Trophoblast cell (in vitro differentiated cells and primary cell): ENCODE measurements around the gene BFSP2.

Source experiments
- DNase-seq, 2 donors: peaks; one replicate each; pipeline ENCODE4 v3.0.0-alpha.2; 2016
- H2AFZ ChIP-seq: 2 replicates; pipeline ENCODE4 v1.6.1; 2013; ENCODE audit warnings: low read length, moderate library complexity, mild to moderate bottlenecking; ENCODE audit not compliant: insufficient read depth, poor library complexity
- H2AK5ac ChIP-seq: 2 replicates; pipeline ENCODE4 v1.6.1; 2013; ENCODE audit warnings: mild to moderate bottlenecking, low read length
- H2BK120ac ChIP-seq: 2 replicates; pipeline ENCODE4 v1.6.1; 2013; ENCODE audit warnings: low read length, mild to moderate bottlenecking, moderate library complexity; ENCODE audit not compliant: insufficient read depth, poor library complexity
- H2BK12ac ChIP-seq: 2 replicates; pipeline ENCODE4 v1.6.1; 2013; ENCODE audit warnings: mild to moderate bottlenecking, low read length, moderate library complexity
- H2BK5ac ChIP-seq: 2 replicates; pipeline ENCODE4 v1.6.1; 2013; ENCODE audit warnings: low read length, low read depth, moderate library complexity, mild to moderate bottlenecking; ENCODE audit not compliant: poor library complexity
- H3K14ac ChIP-seq: 2 replicates; pipeline ENCODE4 v1.6.1; 2013; ENCODE audit warnings: mild to moderate bottlenecking, low read length
- H3K18ac ChIP-seq: 2 replicates; pipeline ENCODE4 v1.6.1; 2013; ENCODE audit warnings: mild to moderate bottlenecking, low read length
- H3K23ac ChIP-seq: 2 replicates; pipeline ENCODE4 v1.6.1; 2013; ENCODE audit warnings: low read length
- H3K27ac ChIP-seq: 2 replicates; pipeline ENCODE4 v1.5.1; 2013; ENCODE audit warnings: low read depth, mild to moderate bottlenecking, inconsistent platforms, low read length, moderate library complexity
- H3K27me3 ChIP-seq: 2 replicates; pipeline ENCODE4 v1.6.1; 2013; ENCODE audit warnings: inconsistent platforms, mild to moderate bottlenecking, low read length, moderate library complexity; ENCODE audit not compliant: insufficient read depth
- H3K36me3 ChIP-seq, 2 experiments: 1 replicate in 1 of 2; 2 replicates in 1 of 2; pipeline ENCODE4 v1.6.1; 2013; ENCODE audit warnings: low read length in 2 of 2, mild to moderate bottlenecking in 2 of 2, moderate library complexity in 1 of 2; ENCODE audit not compliant: insufficient read depth in 2 of 2, control insufficient read depth in 1 of 2
- H3K4ac ChIP-seq: 2 replicates; pipeline ENCODE4 v1.6.1; 2013; ENCODE audit warnings: low read depth, mild to moderate bottlenecking, low read length, moderate library complexity
- H3K4me1 ChIP-seq, 2 experiments: 1 replicate in 1 of 2; 2 replicates in 1 of 2; pipeline ENCODE4 v1.6.1; 2013; ENCODE audit warnings: low read length in 2 of 2, mild to moderate bottlenecking in 2 of 2, moderate library complexity in 1 of 2; ENCODE audit not compliant: insufficient read depth in 2 of 2, control insufficient read depth in 1 of 2
- H3K4me2 ChIP-seq: 2 replicates; pipeline ENCODE4 v1.6.1; 2013; ENCODE audit warnings: inconsistent platforms, mild to moderate bottlenecking, low read length, moderate library complexity
- H3K4me3 ChIP-seq: 2 replicates; pipeline ENCODE4 v1.5.1; 2013; ENCODE audit warnings: mild to moderate bottlenecking, low read depth, low read length, inconsistent platforms
- H3K79me1 ChIP-seq: one replicate; pipeline ENCODE4 v1.6.1; 2013; ENCODE audit warnings: low read length
- H3K79me2 ChIP-seq: 2 replicates; pipeline ENCODE4 v1.6.1; 2013; ENCODE audit warnings: low read length, mild to moderate bottlenecking; ENCODE audit not compliant: control insufficient read depth, insufficient read depth, poor library complexity
- H3K9ac ChIP-seq: 2 replicates; pipeline ENCODE4 v1.6.1; 2013; ENCODE audit warnings: mild to moderate bottlenecking, low read length
- H3K9me3 ChIP-seq: 2 replicates; pipeline ENCODE4 v1.6.1; 2013; ENCODE audit warnings: low read depth, mild to moderate bottlenecking, control low read depth, inconsistent platforms, low read length; ENCODE audit not compliant: insufficient read depth
- H4K12ac ChIP-seq: 2 replicates; pipeline ENCODE4 v1.6.1; 2013; ENCODE audit warnings: low read depth, mild to moderate bottlenecking, low read length, moderate library complexity
- H4K8ac ChIP-seq: 2 replicates; pipeline ENCODE4 v1.6.1; 2013; ENCODE audit warnings: low read depth, mild to moderate bottlenecking, low read length, moderate library complexity
- H4K91ac ChIP-seq: one replicate; pipeline ENCODE4 v1.6.1; 2013; ENCODE audit warnings: low read depth, mild to moderate bottlenecking, low read length, moderate library complexity
- WGBS: extraction: QIAGEN DNeasy Blood & Tissue Kit; methylation state at CpG from one replicate; pipeline ENCODE4 v1.1.7; 2013; ENCODE audit warnings: missing lambda C conversion rate; ENCODE audit not compliant: insufficient read length, insufficient coverage; ENCODE audit errors: extremely low coverage; 5-methylcytosine and 5-hydroxymethylcytosine counted together

BFSP2 gene

DNA sequence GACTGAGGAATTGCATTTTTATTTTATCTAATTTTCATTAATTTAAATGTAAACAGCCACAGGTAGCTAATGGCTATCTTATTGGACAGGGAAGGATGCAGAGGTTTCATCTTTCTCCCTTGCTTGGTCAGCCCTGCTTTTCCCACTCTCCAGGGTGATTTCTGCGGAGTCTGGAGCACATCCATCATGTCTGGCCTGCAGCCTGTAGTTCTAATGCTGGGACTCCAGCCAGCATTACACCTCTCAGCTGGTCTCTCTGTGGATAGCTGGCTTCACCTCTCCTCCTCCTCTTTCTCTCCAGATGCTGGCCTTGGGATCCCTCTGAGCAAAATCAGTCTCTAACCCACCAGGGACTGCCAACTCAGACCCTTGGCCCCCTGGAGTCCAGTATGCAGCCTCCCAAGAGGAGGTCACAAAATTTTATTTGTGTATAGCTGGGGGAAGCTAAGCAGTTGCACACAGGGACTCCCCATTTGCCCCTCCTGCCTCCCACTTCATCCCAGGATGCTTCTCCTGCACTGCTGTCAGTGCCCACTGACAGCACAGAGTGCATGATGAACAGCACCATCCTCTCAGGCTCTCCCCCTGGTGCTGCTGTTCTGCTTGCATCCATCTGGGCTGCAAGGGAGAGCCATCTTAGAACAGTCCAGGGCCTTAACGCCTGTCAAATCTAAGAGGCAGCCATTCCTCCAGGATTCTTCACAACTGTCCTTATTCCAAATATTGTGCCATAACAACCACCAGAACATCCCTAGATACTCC, 1.7 kb downstream of the BFSP2 start:
- DNase-seq, result no peak
- Histone ChIP-seq H3K27ac (no peak overlapping the region), H4K91ac (no peak overlapping the region), H3K23ac (no peak overlapping the region), H3K9me3 (no peaks in the 10 kb centered on the region), H3K4ac (no peak overlapping the region), H2BK5ac (no peak overlapping the region), H3K18ac (no peak overlapping the region), H3K14ac (no peak overlapping the region), H2BK120ac (no peak overlapping the region), H2AK5ac (no peak overlapping the region), H2BK12ac (no peak overlapping the region), H3K4me3 (no peak overlapping the region), H3K79me1 (no peaks in the 10 kb centered on the region), H3K4me2 (no peak overlapping the region), H4K12ac (no peak overlapping the region), H3K79me2 (no peaks in the 10 kb centered on the region), H3K4me1 (no peaks in the 10 kb centered on the region), H3K9ac (no peak overlapping the region), H4K8ac (no peak overlapping the region), H3K36me3 (no peaks in the 10 kb centered on the region), H3K27me3 (no peaks in the 10 kb centered on the region), H2AFZ (no peak overlapping the region)
- no CpG with 5 or more reads among the region's 2 CpGs for WGBS

DNA sequence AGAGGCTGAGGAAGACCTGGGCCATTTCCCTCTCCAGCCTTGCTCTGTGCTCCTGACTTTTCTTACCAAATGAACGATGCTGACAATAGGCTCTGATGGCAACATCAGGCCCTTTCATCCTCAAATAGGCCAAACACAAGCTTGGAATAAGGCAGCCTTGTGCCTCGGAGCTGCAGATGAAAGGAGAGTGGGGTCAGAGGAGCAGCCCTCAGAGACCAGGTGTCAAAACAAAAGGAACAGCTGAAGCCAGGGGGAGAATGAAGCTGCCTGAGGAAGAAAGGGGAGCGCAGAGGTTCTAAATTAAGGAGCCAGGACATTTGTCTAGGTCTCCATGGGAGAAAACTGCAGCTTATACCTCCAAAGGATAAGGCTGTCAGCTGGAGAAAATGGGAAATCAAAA, 5.1 kb downstream of the BFSP2 start:
- Histone ChIP-seq H2BK5ac (no peak overlapping the region), H3K79me2 (no peaks in the 10 kb centered on the region), H3K4me3 (no peak overlapping the region), H2AK5ac (no peak overlapping the region), H3K27ac (no peak overlapping the region), H4K8ac (no peak overlapping the region), H2BK12ac (no peak overlapping the region), H3K9me3 (no peaks in the 10 kb centered on the region), H3K14ac (no peak overlapping the region), H2AFZ (no peak overlapping the region), H3K27me3 (no peaks in the 10 kb centered on the region), H3K4ac (no peak overlapping the region), H3K4me2 (no peak overlapping the region), H2BK120ac (no peak overlapping the region), H4K12ac (no peak overlapping the region), H3K23ac (no peak overlapping the region), H3K4me1 (no peaks in the 10 kb centered on the region), H3K18ac (no peak overlapping the region), H3K9ac (no peak overlapping the region), H3K36me3 (no peaks in the 10 kb centered on the region), H3K79me1 (no peaks in the 10 kb centered on the region), H4K91ac (no peak overlapping the region)
- no peak for DNase-seq
- no CpG with 5 or more reads among the region's 3 CpGs for WGBS

DNA sequence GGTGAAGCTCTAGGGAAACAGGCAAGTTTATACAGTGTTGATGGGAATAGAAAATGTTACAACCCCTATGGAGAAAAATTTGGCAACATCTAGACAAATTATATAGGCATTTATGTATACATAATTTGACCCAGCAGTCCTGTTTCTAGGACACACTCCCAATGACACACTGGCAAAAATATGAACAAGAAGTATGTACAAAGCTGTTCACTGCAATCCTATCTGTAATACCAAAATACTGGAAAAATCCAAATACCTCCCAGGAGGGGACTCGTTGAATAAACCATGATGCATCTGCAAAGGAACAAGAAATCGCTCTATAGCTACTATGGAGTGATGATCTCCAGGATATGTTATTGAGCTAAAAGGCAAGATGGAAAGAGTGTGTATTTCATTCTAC, 8.5 kb downstream of the BFSP2 start:
- Histone ChIP-seq H3K9me3 (peaks cover 1% of the 10 kb centered on the region), H3K36me3 (no peaks in the 10 kb centered on the region), H3K79me1 (peaks cover 4% of the 10 kb centered on the region), H4K12ac (no peak overlapping the region), H2BK5ac (no peak overlapping the region), H3K23ac (no peak overlapping the region), H4K91ac (no peak overlapping the region), H3K4ac (no peak overlapping the region), H3K4me1 (peaks cover 5 to 11% of the 10 kb centered on the region in 2 experiments), H2AFZ (no peak overlapping the region), H2BK12ac (no peak overlapping the region), H3K27ac (no peak overlapping the region), H2BK120ac (no peak overlapping the region), H3K9ac (no peak overlapping the region), H3K4me2 (no peak overlapping the region), H2AK5ac (no peak overlapping the region), H3K79me2 (no peaks in the 10 kb centered on the region), H3K27me3 (no peaks in the 10 kb centered on the region), H4K8ac (no peak overlapping the region), H3K18ac (no peak overlapping the region), H3K4me3 (no peak overlapping the region), H3K14ac (no peak overlapping the region)
- peak; percentile 63 to 93 for DNase-seq
- no CpG with 5 or more reads among the region's 2 CpGs for WGBS

DNA sequence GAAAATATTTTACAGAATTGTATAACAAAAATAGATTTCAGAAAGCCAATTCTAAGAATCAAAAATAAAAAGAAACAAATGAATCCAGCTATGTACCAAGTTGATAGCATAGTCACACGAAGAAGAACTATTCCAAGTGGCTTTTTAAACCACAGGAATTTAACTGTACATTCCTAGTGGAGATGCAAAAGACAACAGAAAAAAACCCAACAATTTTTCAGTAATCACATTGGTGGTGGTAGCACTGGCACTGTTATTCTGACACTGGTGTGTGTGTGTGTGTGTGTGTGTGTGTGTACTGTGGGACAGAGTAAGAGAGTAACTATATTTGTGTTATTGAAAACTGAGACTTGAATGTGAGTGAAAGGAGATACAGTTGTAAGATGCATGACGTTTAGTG, 9.1 kb downstream of the BFSP2 start:
- no peak overlapping the region for H3K14ac ChIP-seq
- H3K27me3 ChIP-seq, result no peaks in the 10 kb centered on the region
- H2BK120ac ChIP-seq, result no peak overlapping the region
- H3K4me3 ChIP-seq, result no peak overlapping the region
- peak in 1 of 2 donors; percentile 79 for DNase-seq
- H3K4me1 ChIP-seq, result peaks cover 5 to 11% of the 10 kb centered on the region in 2 experiments
- no peak overlapping the region for H2BK5ac ChIP-seq
- H2BK12ac ChIP-seq, result no peak overlapping the region
- peaks cover 4% of the 10 kb centered on the region for H3K79me1 ChIP-seq
- H3K27ac ChIP-seq, result no peak overlapping the region
- H3K79me2 ChIP-seq, result no peaks in the 10 kb centered on the region
- no peak overlapping the region for H4K91ac ChIP-seq
- H3K4me2 ChIP-seq, result no peak overlapping the region
- H3K36me3 ChIP-seq, result no peaks in the 10 kb centered on the region
- H3K9me3 ChIP-seq, result peaks cover 1% of the 10 kb centered on the region
- H3K18ac ChIP-seq, result no peak overlapping the region
- H4K12ac ChIP-seq, result no peak overlapping the region
- H3K9ac ChIP-seq, result no peak overlapping the region
- H3K23ac ChIP-seq, result no peak overlapping the region
- no CpG with 5 or more reads among the region's 2 CpGs for WGBS
- H2AK5ac ChIP-seq, result no peak overlapping the region
- no peak overlapping the region for H2AFZ ChIP-seq
- no peak overlapping the region for H3K4ac ChIP-seq
- H4K8ac ChIP-seq, result no peak overlapping the region
